Neuronal stem cell (in vitro differentiated cells): ENCODE results near the gene RBM20.
"Not testable (repeated sequence)": the region's sequence is repeated elsewhere in the genome, so short reads cannot be mapped to it uniquely, and the experiment has no call there.

Experiments used
- DNase-seq: peaks from one replicate; pipeline ENCODE4 v3.0.0-alpha.2; 2013; ENCODE audit warnings: low spot score
- H2AFZ ChIP-seq: one replicate; pipeline ENCODE4 v1.6.1; 2013; ENCODE audit warnings: mild to moderate bottlenecking, low read length, inconsistent platforms
- H2AK5ac ChIP-seq: 2 replicates; pipeline ENCODE4 v1.6.1; 2013; ENCODE audit warnings: low read depth, mild to moderate bottlenecking, inconsistent platforms, low read length, moderate library complexity, mixed read lengths
- H2BK120ac ChIP-seq: 2 replicates; pipeline ENCODE4 v1.6.1; 2013; ENCODE audit warnings: low read depth, mild to moderate bottlenecking, inconsistent platforms, low read length, moderate library complexity, mixed read lengths
- H2BK12ac ChIP-seq: one replicate; pipeline ENCODE4 v1.6.1; 2013; ENCODE audit warnings: low read length, inconsistent platforms
- H2BK15ac ChIP-seq: 2 replicates; pipeline ENCODE4 v1.6.1; 2013; ENCODE audit warnings: mild to moderate bottlenecking, low read length, inconsistent platforms, mixed read lengths
- H2BK5ac ChIP-seq: one replicate; pipeline ENCODE4 v1.6.1; 2013; ENCODE audit warnings: inconsistent platforms, mild to moderate bottlenecking, low read length, moderate library complexity
- H3K14ac ChIP-seq: one replicate; pipeline ENCODE4 v1.6.1; 2013; ENCODE audit warnings: low read length, inconsistent platforms
- H3K18ac ChIP-seq: 2 replicates; pipeline ENCODE4 v1.6.1; 2013; ENCODE audit warnings: low read length, inconsistent platforms
- H3K23ac ChIP-seq: 2 replicates; pipeline ENCODE4 v1.6.1; 2013; ENCODE audit warnings: low read depth, mild to moderate bottlenecking, mixed read lengths, low read length, inconsistent platforms; ENCODE audit not compliant: poor library complexity
- H3K27ac ChIP-seq: replicated peaks from 3 replicates; pipeline ENCODE4 v1.5.1; 2013; ENCODE audit warnings: low read length, inconsistent platforms
- H3K27me3 ChIP-seq, 3 experiments: 2 replicates each; pipeline ENCODE4 v1.6.1; 2013; ENCODE audit warnings: low read length in 3 of 3, mild to moderate bottlenecking in 2 of 3, inconsistent platforms in 1 of 3, low read depth in 1 of 3, mixed read lengths in 1 of 3, moderate library complexity in 1 of 3; ENCODE audit not compliant: control insufficient read depth in 3 of 3, insufficient read depth in 3 of 3
- H3K36me3 ChIP-seq, 2 donors: replicated peaks in 1 of 2; 2 replicates each; pipeline ENCODE4 v1.6.1; 2013; ENCODE audit warnings: low read length in 2 of 2; ENCODE audit not compliant: control insufficient read depth in 2 of 2, insufficient read depth in 2 of 2
- H3K4ac ChIP-seq: 2 replicates; pipeline ENCODE4 v1.6.1; 2013; ENCODE audit warnings: inconsistent platforms, mild to moderate bottlenecking, low read length, moderate library complexity
- H3K4me1 ChIP-seq, 2 donors: 1 replicate in 1 of 2; 2 replicates in 1 of 2; pipeline ENCODE4 v1.6.1; 2013; ENCODE audit warnings: low read length in 2 of 2, low read depth in 1 of 2; ENCODE audit not compliant: control insufficient read depth in 2 of 2, insufficient read depth in 1 of 2
- H3K4me2 ChIP-seq: one replicate; pipeline ENCODE4 v1.6.1; 2013; ENCODE audit warnings: mild to moderate bottlenecking, low read length, inconsistent platforms; ENCODE audit not compliant: insufficient read depth, poor library complexity, severe bottlenecking
- H3K4me3 ChIP-seq, 2 donors: 2 replicates each; pipeline ENCODE4 v1.5.1; 2013; ENCODE audit warnings: low read length in 2 of 2, mild to moderate bottlenecking in 2 of 2, inconsistent platforms in 1 of 2, moderate library complexity in 1 of 2
- H3K79me1 ChIP-seq: one replicate; pipeline ENCODE4 v1.6.1; 2013; ENCODE audit warnings: low read depth, mild to moderate bottlenecking, inconsistent platforms, low read length, moderate library complexity
- H3K9ac ChIP-seq: one replicate; pipeline ENCODE4 v1.6.1; 2013; ENCODE audit warnings: mild to moderate bottlenecking, low read depth, low read length, inconsistent platforms; ENCODE audit not compliant: poor library complexity
- H3K9me3 ChIP-seq, 2 donors: replicated peaks in 1 of 2; 2 replicates each; pipeline versions ENCODE3 to v1.6.1; 2013; ENCODE audit warnings: low read length in 2 of 2, mild to moderate bottlenecking in 2 of 2, inconsistent platforms in 1 of 2, low read depth in 1 of 2, mixed read lengths in 1 of 2, moderate library complexity in 1 of 2; ENCODE audit not compliant: control insufficient read depth in 2 of 2, insufficient read depth in 1 of 2
- H4K8ac ChIP-seq: one replicate; pipeline ENCODE4 v1.6.1; 2013; ENCODE audit warnings: low read depth, mild to moderate bottlenecking, inconsistent platforms, low read length, moderate library complexity
- H4K91ac ChIP-seq: one replicate; pipeline ENCODE4 v1.6.1; 2013; ENCODE audit warnings: low read length, low read depth, mild to moderate bottlenecking, inconsistent platforms; ENCODE audit not compliant: poor library complexity
- WGBS, 2 donors: extraction: QIAGEN DNeasy Blood & Tissue Kit; methylation state at CpG; one replicate each; pipeline ENCODE4 v1.1.7; 2013; ENCODE audit warnings: missing lambda C conversion rate in 2 of 2, mixed read lengths in 1 of 2; ENCODE audit not compliant: insufficient read length in 2 of 2, insufficient replicate concordance in 1 of 2; ENCODE audit errors: extremely low coverage in 2 of 2; 5-methylcytosine and 5-hydroxymethylcytosine counted together

The RBM20 gene

DNA sequence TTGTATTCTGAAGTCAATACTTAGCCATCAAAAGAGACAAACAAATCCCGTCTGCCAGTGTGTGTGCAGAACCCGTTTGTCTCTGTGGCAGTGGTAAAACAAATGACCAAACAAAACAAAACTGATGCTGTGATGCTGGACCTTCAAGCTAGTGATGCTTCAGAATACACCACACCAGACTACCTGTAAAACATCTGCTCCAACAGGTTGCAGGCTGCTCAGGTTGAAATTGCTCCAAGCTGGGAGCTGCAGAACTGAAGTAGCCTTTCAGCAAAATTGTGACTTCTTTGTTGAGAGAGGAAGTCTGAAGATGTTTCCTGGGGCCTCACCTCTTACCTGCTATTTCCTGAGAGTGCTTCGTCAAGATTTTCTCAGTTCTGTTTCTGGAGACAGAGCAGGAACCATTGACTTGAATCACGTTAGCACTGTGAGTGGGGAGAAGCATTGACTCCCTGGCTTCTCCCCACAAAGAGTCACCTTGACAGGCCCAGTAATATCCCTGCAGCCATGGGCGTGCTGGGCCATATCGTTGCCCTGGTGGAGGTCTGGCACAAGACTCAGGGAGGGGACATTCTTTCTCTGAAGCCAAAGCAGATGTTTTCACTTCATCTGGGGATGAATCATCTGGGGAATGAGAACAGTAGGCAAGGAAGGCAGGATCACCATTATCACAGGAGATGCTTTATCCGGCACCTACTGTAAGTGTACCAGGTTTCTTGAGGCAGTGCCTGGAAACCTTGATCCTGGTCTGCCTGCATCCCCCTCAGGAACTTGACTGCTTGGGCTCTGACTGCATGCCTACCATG is 80.2 kb downstream of the RBM20 start:
- no peak overlapping the region for H3K27ac ChIP-seq
- H3K79me1 ChIP-seq, result no peaks in the 10 kb centered on the region
- no peak for DNase-seq
- no peaks in the 10 kb centered on the region for H3K36me3 ChIP-seq
- H3K4me3 ChIP-seq, result no peak overlapping the region
- no peak overlapping the region for H3K4ac ChIP-seq
- no peak overlapping the region for H2AFZ ChIP-seq
- no peak overlapping the region for H2BK12ac ChIP-seq
- no peaks in the 10 kb centered on the region for H3K9me3 ChIP-seq
- no peak overlapping the region for H2AK5ac ChIP-seq
- no peak overlapping the region for H2BK15ac ChIP-seq
- H2BK120ac ChIP-seq, result no peak overlapping the region
- H3K9ac ChIP-seq, result no peak overlapping the region
- H3K18ac ChIP-seq, result no peak overlapping the region
- H4K8ac ChIP-seq, result no peak overlapping the region
- peaks cover 2 to 7% of the 10 kb centered on the region in 2 donors for H3K4me1 ChIP-seq
- H2BK5ac ChIP-seq, result no peak overlapping the region
- H4K91ac ChIP-seq, result no peak overlapping the region
- no peak overlapping the region for H3K23ac ChIP-seq
- H3K14ac ChIP-seq, result no peak overlapping the region
- no peak overlapping the region for H3K4me2 ChIP-seq
- no CpG with 5 or more reads among the region's 7 CpGs for WGBS, 2 donors
- H3K27me3 ChIP-seq, result peaks cover 0 to 35% (median 0%) of the 10 kb centered on the region in 3 experiments

- Histone ChIP-seq H3K79me1 (no peaks in the 10 kb centered on the region), H2AFZ (no peak overlapping the region), H2BK15ac (no peak overlapping the region), H3K9ac (no peak overlapping the region), H2BK120ac (no peak overlapping the region), H3K14ac (no peak overlapping the region), H3K27me3 (peaks cover 0 to 33% (median 0%) of the 10 kb centered on the region in 3 experiments), H3K4me1 (peaks cover 2 to 7% of the 10 kb centered on the region in 2 donors), H3K18ac (no peak overlapping the region), H2BK5ac (no peak overlapping the region), H3K36me3 (no peaks in the 10 kb centered on the region), H3K4ac (no peak overlapping the region), H3K27ac (no peak overlapping the region), H3K4me3 (no peak overlapping the region), H2AK5ac (no peak overlapping the region), H4K8ac (no peak overlapping the region), H3K4me2 (no peak overlapping the region), H3K9me3 (no peaks in the 10 kb centered on the region), H2BK12ac (no peak overlapping the region), H4K91ac (no peak overlapping the region), H3K23ac (no peak overlapping the region)
- no peak for DNase-seq
- no CpG with 5 or more reads among the region's 4 CpGs for WGBS, 2 donors
Observed at GRCh38 chr10:110724937-110725336, 80.8 kb downstream of the RBM20 start.

DNA sequence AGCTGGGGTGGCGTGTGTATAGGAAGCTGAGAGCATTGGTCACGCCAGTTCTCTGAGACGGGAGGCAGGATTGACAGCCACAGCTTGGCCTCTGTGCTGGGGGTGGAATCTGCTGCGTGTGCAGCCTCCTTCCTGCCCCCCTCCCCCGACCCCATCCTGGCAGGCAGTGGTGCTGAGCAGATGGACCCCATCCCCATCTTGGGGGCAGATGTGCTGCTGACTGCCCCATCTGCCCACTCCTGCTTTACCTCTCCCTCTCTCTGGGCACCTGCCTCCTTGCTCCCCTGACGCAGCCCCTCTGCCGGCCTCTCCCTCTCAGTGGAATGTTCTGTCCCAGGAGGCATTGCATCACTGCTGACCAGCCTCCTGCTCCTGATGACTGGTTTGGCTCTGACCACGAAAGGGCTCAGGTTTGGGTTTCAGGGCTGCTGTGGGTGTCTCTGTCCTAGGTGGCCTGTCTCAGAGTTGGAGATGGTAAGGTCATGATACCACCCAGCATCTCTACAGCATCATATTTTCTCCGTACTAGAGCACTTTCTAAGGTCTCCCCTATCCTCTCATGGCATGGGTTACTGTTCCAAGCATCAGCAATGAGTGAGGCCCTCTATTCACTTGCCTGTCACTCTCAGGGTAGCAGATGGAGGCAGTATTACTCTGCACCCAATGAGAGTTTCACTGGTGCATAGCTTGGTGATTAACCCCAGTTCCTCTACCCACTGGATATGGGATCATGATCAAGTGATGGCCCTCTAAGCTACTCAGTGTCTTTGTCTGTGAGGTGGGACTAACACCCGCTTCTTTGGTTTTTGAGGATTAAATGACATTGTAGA is 81.9 kb downstream of the RBM20 start:
- no peak overlapping the region for H2BK5ac ChIP-seq
- H2BK15ac ChIP-seq, result no peak overlapping the region
- DNase-seq, result no peak
- no peak overlapping the region for H2AFZ ChIP-seq
- H3K18ac ChIP-seq, result peak overlapping the region; percentile 16
- H2BK12ac ChIP-seq, result peak overlapping the region; percentile 12
- H3K79me1 ChIP-seq, result no peaks in the 10 kb centered on the region
- no peak overlapping the region for H3K4me2 ChIP-seq
- H3K4me3 ChIP-seq, result no peak overlapping the region
- no peaks in the 10 kb centered on the region for H3K9me3 ChIP-seq
- no peak overlapping the region for H2BK120ac ChIP-seq
- H3K36me3 ChIP-seq, result no peaks in the 10 kb centered on the region
- peaks cover 0 to 25% (median 0%) of the 10 kb centered on the region in 3 experiments for H3K27me3 ChIP-seq
- no peak overlapping the region for H4K91ac ChIP-seq
- no peak overlapping the region for H4K8ac ChIP-seq
- no peak overlapping the region for H3K27ac ChIP-seq
- WGBS, 2 donors, result no CpG with 5 or more reads among the region's 10 CpGs
- peaks cover 2 to 7% of the 10 kb centered on the region in 2 donors for H3K4me1 ChIP-seq
- H2AK5ac ChIP-seq, result no peak overlapping the region
- no peak overlapping the region for H3K9ac ChIP-seq
- no peak overlapping the region for H3K23ac ChIP-seq
- H3K14ac ChIP-seq, result no peak overlapping the region
- H3K4ac ChIP-seq, result no peak overlapping the region

GRCh38 chr10:110727785-110728184 is 83.6 kb downstream of the RBM20 start:
- H3K9me3 ChIP-seq, H2BK12ac ChIP-seq, H3K4me3 ChIP-seq, H3K4me1 ChIP-seq, H3K27ac ChIP-seq, H3K4ac ChIP-seq, H3K4me2 ChIP-seq, H2BK15ac ChIP-seq, DNase-seq, H3K14ac ChIP-seq, H3K23ac ChIP-seq, H2AK5ac ChIP-seq, H2BK5ac ChIP-seq, H3K36me3 ChIP-seq, H4K8ac ChIP-seq, H2AFZ ChIP-seq, H3K9ac ChIP-seq, H4K91ac ChIP-seq, H2BK120ac ChIP-seq, H3K79me1 ChIP-seq, H3K18ac ChIP-seq: not testable (repeated sequence)
- H3K27me3 ChIP-seq, result peaks cover 0 to 33% (median 0%) of the 10 kb centered on the region in 3 experiments
- WGBS, 2 donors, result no CpG with 5 or more reads among the region's 2 CpGs
